ENCODE data around the gene MIEF1.
A peak's percentile ranks its signal among the peaks of the same experiment; 100 is the strongest.

The MIEF1 gene

DNA sequence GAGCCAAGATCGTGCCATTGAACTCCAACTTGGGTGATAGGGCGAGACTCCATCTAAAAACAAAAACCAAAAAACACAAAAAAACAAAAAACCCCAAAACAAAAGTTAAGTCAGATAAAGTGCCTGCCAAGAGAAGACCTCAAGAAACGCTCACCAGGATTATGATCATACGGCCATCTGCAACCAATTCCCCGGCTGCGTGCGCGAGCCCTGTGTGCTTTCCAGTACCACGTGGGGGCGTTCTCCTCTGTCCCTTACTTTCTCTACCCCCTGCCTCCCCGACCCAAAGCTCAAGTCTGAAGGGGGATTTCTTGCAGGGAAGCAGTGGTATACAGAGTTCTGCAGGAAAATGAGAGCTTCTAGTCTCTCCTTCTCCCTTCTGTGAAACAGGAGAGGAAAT lies 41.0 kb downstream of the MIEF1 start:
- Histone ChIP-seq H3K27me3 (ENCODE audit: control insufficient read depth, insufficient read depth, low read length, poor library complexity, severe bottlenecking) (peaks cover 37% of the 10 kb centered on the region), H3K27ac (ENCODE audit: insufficient read depth, low read depth, low read length, poor library complexity, severe bottlenecking) (no peak overlapping the region), H3K9me3 (ENCODE audit: control insufficient read depth, low read length) (no peaks in the 10 kb centered on the region), H3K4me3 (ENCODE audit: insufficient read depth, low read depth, low read length) (no peak overlapping the region), H3K4me1 (ENCODE audit: control insufficient read depth, insufficient read depth, low read length) (no peaks in the 10 kb centered on the region), H3K36me3 (ENCODE audit: control insufficient read depth, insufficient read depth, low read length) (no peaks in the 10 kb centered on the region)
- 34 to 42% methylated on average over 8 to 11 of the region's 11 CpGs for WGBS, 2 experiments

DNA sequence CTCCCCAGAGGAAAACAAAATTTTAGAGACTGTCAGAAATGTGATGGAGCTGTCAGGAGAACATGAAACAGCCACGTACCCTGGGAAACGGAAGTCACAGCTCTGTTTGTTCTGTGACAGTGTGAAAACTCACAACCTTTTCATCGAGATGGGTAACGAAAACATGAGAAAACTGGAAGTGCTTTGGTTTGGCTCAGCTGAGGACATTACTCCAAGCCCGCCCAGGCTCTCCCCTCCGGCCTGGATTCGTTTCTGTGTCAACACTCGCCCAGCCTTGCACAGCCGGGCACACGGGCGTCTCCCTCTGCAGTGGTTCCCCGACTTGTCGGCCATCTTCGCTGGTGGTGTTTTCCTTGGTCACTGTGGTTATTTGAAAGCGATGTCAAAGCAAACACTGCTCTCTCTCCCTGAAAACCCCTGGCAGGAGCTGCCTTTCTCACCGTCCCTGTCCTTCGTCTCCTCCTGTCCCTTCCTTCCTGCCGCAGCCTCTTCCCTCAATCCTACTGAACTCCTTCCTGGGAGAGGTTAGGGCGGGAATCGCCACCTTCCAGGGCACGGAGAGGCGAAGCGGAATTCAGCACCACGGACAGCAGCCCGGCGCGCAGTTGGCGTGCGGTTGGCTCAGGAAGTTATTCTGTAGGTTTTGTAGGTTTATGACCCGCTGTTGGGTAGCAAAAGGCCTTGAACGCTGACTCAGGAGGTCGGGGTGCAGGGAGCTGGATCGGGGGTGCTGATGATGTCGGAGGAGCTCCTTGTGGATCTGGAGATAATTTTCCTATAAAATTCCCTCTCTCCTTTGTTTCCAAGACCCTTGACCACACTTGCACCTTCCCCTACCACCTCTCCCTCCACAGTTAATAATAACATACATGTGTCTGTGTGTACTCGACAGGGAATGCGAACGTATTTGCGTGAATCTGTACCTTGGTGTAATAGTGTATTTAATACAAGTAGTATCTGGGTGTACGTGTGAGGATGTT lies 43.6 kb downstream of the MIEF1 start:
- Histone ChIP-seq H3K9me3 (ENCODE audit: control insufficient read depth, low read length) (no peaks in the 10 kb centered on the region), H3K36me3 (ENCODE audit: control insufficient read depth, insufficient read depth, low read length) (no peaks in the 10 kb centered on the region), H3K4me3 (ENCODE audit: insufficient read depth, low read depth, low read length) (no peak overlapping the region), H3K27ac (ENCODE audit: insufficient read depth, low read depth, low read length, poor library complexity, severe bottlenecking) (no peak overlapping the region), H3K27me3 (ENCODE audit: control insufficient read depth, insufficient read depth, low read length, poor library complexity, severe bottlenecking) (peaks cover 37% of the 10 kb centered on the region), H3K4me1 (ENCODE audit: control insufficient read depth, insufficient read depth, low read length) (no peaks in the 10 kb centered on the region)
- 38% methylated on average over 39 of the region's 39 CpGs for WGBS, 2 experiments

GRCh38 chr22:39546889-39547586 lies 44.9 kb downstream of the MIEF1 start:
- no peaks in the 10 kb centered on the region for H3K36me3 ChIP-seq (ENCODE audit: control insufficient read depth, insufficient read depth, low read length)
- no peaks in the 10 kb centered on the region for H3K4me1 ChIP-seq (ENCODE audit: control insufficient read depth, insufficient read depth, low read length)
- 62 to 68% methylated on average over 5 of the region's 5 CpGs for WGBS, 2 experiments
- H3K27me3 ChIP-seq (ENCODE audit: control insufficient read depth, insufficient read depth, low read length, poor library complexity, severe bottlenecking): peaks cover 37% of the 10 kb centered on the region
- H3K27ac ChIP-seq (ENCODE audit: insufficient read depth, low read depth, low read length, poor library complexity, severe bottlenecking): no peak overlapping the region
- no peak overlapping the region for H3K4me3 ChIP-seq (ENCODE audit: insufficient read depth, low read depth, low read length)
- H3K9me3 ChIP-seq (ENCODE audit: control insufficient read depth, low read length): no peaks in the 10 kb centered on the region

GRCh38 chr22:39547587-39547947 lies 45.5 kb downstream of the MIEF1 start:
- no peak overlapping the region for H3K27ac ChIP-seq (ENCODE audit: insufficient read depth, low read depth, low read length, poor library complexity, severe bottlenecking)
- peaks cover 37% of the 10 kb centered on the region for H3K27me3 ChIP-seq (ENCODE audit: control insufficient read depth, insufficient read depth, low read length, poor library complexity, severe bottlenecking)
- WGBS, 2 experiments: 64 to 76% methylated on average over 2 of the region's 2 CpGs
- no peaks in the 10 kb centered on the region for H3K4me1 ChIP-seq (ENCODE audit: control insufficient read depth, insufficient read depth, low read length)
- no peaks in the 10 kb centered on the region for H3K36me3 ChIP-seq (ENCODE audit: control insufficient read depth, insufficient read depth, low read length)
- H3K4me3 ChIP-seq (ENCODE audit: insufficient read depth, low read depth, low read length): no peak overlapping the region
- no peaks in the 10 kb centered on the region for H3K9me3 ChIP-seq (ENCODE audit: control insufficient read depth, low read length)

DNA sequence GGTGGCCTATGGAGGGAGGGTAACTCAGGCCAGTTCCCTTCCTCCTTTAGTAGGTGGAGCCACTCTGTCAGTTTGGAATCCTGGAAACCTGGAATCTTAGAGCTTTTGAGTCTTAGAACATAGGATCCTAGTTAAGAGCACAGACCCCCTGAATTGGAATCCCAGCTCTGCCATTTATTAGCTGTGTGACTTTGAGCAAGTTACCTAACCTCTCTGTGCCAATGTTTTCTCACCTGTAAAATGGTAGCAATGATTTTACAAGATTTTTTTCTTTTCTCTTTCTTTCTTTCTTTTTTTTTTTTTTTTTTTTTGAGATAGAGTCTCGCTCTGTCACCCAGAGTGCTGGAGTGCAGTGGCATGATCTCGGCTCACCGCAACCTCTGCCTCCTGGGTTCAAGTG lies 51.3 kb downstream of the MIEF1 start:
- Histone ChIP-seq H3K9me3 (ENCODE audit: control insufficient read depth, low read length) (no peaks in the 10 kb centered on the region), H3K36me3 (ENCODE audit: control insufficient read depth, insufficient read depth, low read length) (no peaks in the 10 kb centered on the region), H3K4me3 (ENCODE audit: insufficient read depth, low read depth, low read length) (no peak overlapping the region), H3K27ac (ENCODE audit: insufficient read depth, low read depth, low read length, poor library complexity, severe bottlenecking) (no peak overlapping the region), H3K27me3 (ENCODE audit: control insufficient read depth, insufficient read depth, low read length, poor library complexity, severe bottlenecking) (peaks cover 37% of the 10 kb centered on the region), H3K4me1 (ENCODE audit: control insufficient read depth, insufficient read depth, low read length) (peaks cover 3% of the 10 kb centered on the region)
- 63 to 66% methylated on average over 3 of the region's 3 CpGs for WGBS, 2 experiments

GRCh38 chr22:39554151-39554550 lies 52.1 kb downstream of the MIEF1 start:
- Histone ChIP-seq H3K36me3 (ENCODE audit: control insufficient read depth, insufficient read depth, low read length) (no peaks in the 10 kb centered on the region), H3K9me3 (ENCODE audit: control insufficient read depth, low read length) (no peaks in the 10 kb centered on the region), H3K27me3 (ENCODE audit: control insufficient read depth, insufficient read depth, low read length, poor library complexity, severe bottlenecking) (peaks cover 44% of the 10 kb centered on the region), H3K4me3 (ENCODE audit: insufficient read depth, low read depth, low read length) (no peak overlapping the region), H3K27ac (ENCODE audit: insufficient read depth, low read depth, low read length, poor library complexity, severe bottlenecking) (no peak overlapping the region), H3K4me1 (ENCODE audit: control insufficient read depth, insufficient read depth, low read length) (peaks cover 5% of the 10 kb centered on the region)
- WGBS, 2 experiments: 53 to 54% methylated on average over 3 of the region's 3 CpGs

GRCh38 chr22:39556970-39557841 lies 55.1 kb downstream of the MIEF1 start:
- no peak overlapping the region for H3K27ac ChIP-seq (ENCODE audit: insufficient read depth, low read depth, low read length, poor library complexity, severe bottlenecking)
- H3K27me3 ChIP-seq (ENCODE audit: control insufficient read depth, insufficient read depth, low read length, poor library complexity, severe bottlenecking): peaks cover 59% of the 10 kb centered on the region
- H3K4me1 ChIP-seq (ENCODE audit: control insufficient read depth, insufficient read depth, low read length): peaks cover 10% of the 10 kb centered on the region
- H3K36me3 ChIP-seq (ENCODE audit: control insufficient read depth, insufficient read depth, low read length): no peaks in the 10 kb centered on the region
- WGBS, 2 experiments: 7% methylated on average over 72 of the region's 72 CpGs
- no peaks in the 10 kb centered on the region for H3K9me3 ChIP-seq (ENCODE audit: control insufficient read depth, low read length)
- peak overlapping the region; percentile 29 for H3K4me3 ChIP-seq (ENCODE audit: insufficient read depth, low read depth, low read length)

GRCh38 chr22:39558254-39558727 lies 56.2 kb downstream of the MIEF1 start:
- WGBS, 2 experiments: 14 to 15% methylated on average over 34 of the region's 34 CpGs
- Histone ChIP-seq H3K27me3 (ENCODE audit: control insufficient read depth, insufficient read depth, low read length, poor library complexity, severe bottlenecking) (peaks cover 56% of the 10 kb centered on the region), H3K4me3 (ENCODE audit: insufficient read depth, low read depth, low read length) (peak overlapping the region; percentile 14), H3K9me3 (ENCODE audit: control insufficient read depth, low read length) (no peaks in the 10 kb centered on the region), H3K27ac (ENCODE audit: insufficient read depth, low read depth, low read length, poor library complexity, severe bottlenecking) (no peak overlapping the region), H3K4me1 (ENCODE audit: control insufficient read depth, insufficient read depth, low read length) (peaks cover 10% of the 10 kb centered on the region), H3K36me3 (ENCODE audit: control insufficient read depth, insufficient read depth, low read length) (no peaks in the 10 kb centered on the region)

DNA sequence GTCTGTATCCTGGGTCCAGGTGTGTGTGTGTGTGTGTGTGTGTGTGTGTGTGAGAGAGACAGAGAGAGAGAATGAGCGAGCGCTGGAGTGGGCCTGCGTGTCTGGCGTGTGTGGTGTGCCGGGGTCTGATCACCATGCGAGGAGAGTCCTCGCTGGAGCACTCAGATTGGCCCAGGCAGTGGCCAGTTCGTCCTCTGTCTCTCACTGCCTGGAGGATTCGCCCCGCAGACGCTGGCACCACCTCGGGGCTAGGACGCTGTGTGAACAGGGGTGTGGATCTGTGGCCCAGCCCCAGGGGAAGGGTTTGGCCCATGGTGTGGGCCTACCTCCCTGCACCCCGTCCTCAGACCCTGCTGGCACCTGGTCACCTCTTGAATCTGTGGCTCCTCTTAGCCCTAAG lies 56.9 kb downstream of the MIEF1 start:
- no peak overlapping the region for H3K27ac ChIP-seq (ENCODE audit: insufficient read depth, low read depth, low read length, poor library complexity, severe bottlenecking)
- peaks cover 56% of the 10 kb centered on the region for H3K27me3 ChIP-seq (ENCODE audit: control insufficient read depth, insufficient read depth, low read length, poor library complexity, severe bottlenecking)
- peaks cover 10% of the 10 kb centered on the region for H3K4me1 ChIP-seq (ENCODE audit: control insufficient read depth, insufficient read depth, low read length)
- H3K9me3 ChIP-seq (ENCODE audit: control insufficient read depth, low read length): no peaks in the 10 kb centered on the region
- 86% methylated on average over 14 of the region's 14 CpGs for WGBS, 2 experiments
- H3K4me3 ChIP-seq (ENCODE audit: insufficient read depth, low read depth, low read length): no peak overlapping the region
- no peaks in the 10 kb centered on the region for H3K36me3 ChIP-seq (ENCODE audit: control insufficient read depth, insufficient read depth, low read length)

Measured in ectodermal cell (in vitro differentiated cells).